ENCODE measurements around the gene ANKRD44.

The ANKRD44 gene

GRCh38 chr2:197208024-197208423, 102.6 kb downstream of the ANKRD44 start:
- H3K4me3 ChIP-seq (ENCODE audit: low read depth, low read length): no peak overlapping the region
- no peak for DNase-seq (ENCODE audit: low read depth)
- TF ChIP-seq CTCF (IDR thresholded peaks at IDR 0.05; ENCODE audit: control insufficient read depth, extremely low read depth, insufficient read depth): no peak

DNA sequence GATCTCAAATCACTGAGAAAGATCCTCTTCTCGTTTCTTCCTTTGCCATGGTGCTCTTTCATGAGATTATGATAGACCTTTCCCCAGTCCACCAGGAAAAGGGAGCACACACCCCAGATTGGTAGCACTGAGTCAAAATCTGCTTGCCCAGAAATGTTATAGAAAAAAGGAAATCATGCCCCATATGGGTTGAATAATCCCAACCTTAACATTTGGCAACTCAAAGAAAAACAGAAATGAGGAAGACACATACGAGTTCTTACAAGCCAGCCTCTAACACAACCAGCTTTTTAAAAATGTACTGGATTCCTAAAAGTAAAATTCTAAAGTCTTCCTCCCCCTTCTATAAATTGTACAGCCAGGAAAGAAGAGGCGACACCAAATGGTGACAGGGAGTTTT, 103.0 kb downstream of the ANKRD44 start:
- TF ChIP-seq CTCF (IDR thresholded peaks at IDR 0.05; ENCODE audit: control insufficient read depth, extremely low read depth, insufficient read depth): no peak
- DNase-seq (ENCODE audit: low read depth): no peak
- no peak overlapping the region for H3K4me3 ChIP-seq (ENCODE audit: low read depth, low read length)

- DNase-seq (ENCODE audit: low read depth): no peak
- no peak overlapping the region for H3K4me3 ChIP-seq (ENCODE audit: low read depth, low read length)
- no peak for TF ChIP-seq CTCF (IDR thresholded peaks at IDR 0.05; ENCODE audit: control insufficient read depth, extremely low read depth, insufficient read depth)
These were observed 103.5 kb downstream of the ANKRD44 start for GRCh38 chr2:197207106-197207505.

DNA sequence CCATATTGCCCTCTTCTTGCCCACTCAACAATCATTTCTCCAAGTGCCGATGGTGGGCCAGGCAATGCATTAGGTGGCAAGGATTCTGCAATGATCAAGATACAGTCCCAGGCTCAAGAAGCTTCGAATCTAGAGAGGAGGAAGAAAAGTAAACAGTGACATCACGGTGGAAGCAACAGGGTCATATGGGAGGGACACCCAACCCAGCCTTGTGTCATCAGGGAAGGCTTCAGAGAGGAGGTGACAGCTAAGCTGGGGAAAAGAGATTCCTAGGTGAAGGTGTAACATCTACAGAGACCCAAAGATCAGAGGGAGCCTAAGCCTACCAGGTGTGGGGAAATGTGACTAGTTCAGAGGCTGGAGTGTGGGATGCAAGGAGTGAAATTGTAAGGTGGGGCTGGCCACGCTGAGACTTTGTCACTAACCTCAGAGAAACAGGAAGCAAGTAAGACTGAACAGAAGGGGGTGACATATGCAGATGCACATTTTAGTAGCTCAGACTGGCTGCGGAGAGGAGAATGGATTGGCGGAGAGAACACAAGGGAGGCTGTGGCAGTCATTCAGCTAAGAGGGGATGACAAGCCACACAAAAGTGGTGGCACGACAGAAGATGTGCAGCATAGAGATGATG, 104.9 kb downstream of the ANKRD44 start:
- no peak overlapping the region for H3K4me3 ChIP-seq (ENCODE audit: low read depth, low read length)
- DNase-seq (ENCODE audit: low read depth): no peak
- TF ChIP-seq CTCF (IDR thresholded peaks at IDR 0.05; ENCODE audit: control insufficient read depth, extremely low read depth, insufficient read depth): no peak

DNA sequence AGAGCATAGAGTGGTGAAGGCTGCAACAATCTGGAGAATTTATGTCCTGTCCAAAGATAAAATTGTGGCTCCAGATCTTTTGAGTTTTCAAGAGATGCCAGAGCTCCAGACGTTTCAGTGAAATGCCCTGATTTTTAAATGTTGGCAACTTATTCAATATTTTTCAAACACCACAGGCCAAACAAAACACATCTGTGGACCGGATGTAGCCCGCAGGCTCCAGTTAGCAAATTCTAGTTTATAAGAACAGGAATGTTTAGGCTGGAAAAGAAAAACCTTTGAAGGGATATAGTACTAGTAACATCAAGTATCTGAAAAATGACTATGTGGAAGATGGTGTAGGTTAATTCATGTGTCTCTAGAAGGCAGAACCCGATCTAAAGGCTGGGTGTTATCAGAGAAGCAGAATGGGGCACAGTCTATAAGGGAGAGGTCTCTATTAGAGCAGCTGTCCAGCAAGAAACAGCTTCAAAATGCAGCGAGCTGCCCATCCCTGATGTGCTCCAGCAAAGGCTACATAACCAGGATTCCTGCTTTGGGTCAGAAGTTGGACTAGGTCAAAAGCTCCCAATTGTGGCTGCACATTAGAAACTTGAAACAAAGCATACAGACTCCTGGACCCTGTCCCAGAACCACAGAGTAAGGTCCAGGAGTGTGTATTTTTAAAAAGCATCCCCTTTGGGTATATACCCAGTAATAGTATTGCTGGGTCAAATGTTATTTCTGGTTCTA, 105.9 kb downstream of the ANKRD44 start:
- H3K4me3 ChIP-seq (ENCODE audit: low read depth, low read length): no peak overlapping the region
- no peak for DNase-seq (ENCODE audit: low read depth)
- TF ChIP-seq CTCF (IDR thresholded peaks at IDR 0.05; ENCODE audit: control insufficient read depth, extremely low read depth, insufficient read depth): no peak

DNA sequence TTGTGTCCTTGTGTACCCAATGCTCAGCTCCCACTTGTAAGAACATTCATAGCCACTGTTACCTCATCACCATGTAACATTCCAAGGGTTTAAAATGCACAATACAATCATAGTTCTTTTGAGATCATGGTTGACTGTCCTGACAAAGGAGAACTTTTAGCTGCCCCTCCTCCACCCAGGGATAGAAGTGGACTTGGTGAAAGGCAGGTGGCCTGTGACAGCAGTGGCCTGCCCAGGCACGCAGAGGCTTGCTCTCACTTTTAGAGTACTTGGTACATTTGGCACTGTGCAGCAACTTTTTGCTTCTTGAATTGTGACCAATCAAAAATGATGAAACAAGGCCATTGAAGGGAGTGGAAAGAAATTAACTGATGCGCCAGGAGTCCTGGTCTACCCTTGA, 108.7 kb downstream of the ANKRD44 start:
- TF ChIP-seq CTCF (IDR thresholded peaks at IDR 0.05; ENCODE audit: control insufficient read depth, extremely low read depth, insufficient read depth): no peak
- DNase-seq (ENCODE audit: low read depth): no peak
- H3K4me3 ChIP-seq (ENCODE audit: low read depth, low read length): no peak overlapping the region

DNA sequence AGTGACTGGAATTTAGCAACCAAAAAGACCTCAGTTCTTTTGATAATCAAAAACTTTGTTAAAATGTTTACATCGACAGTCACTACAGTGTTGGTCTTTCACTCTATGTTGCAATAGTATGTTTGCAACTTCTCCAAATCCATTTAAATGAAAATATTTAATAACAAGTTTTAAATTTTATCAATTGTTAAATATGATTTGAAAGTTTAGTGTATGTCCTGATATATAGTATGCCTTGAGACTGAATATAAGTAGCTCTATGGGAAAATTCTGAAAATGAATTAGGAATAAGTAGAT, 109.9 kb downstream of the ANKRD44 start:
- no peak for DNase-seq (ENCODE audit: low read depth)
- no peak for TF ChIP-seq CTCF (IDR thresholded peaks at IDR 0.05; ENCODE audit: control insufficient read depth, extremely low read depth, insufficient read depth)
- no peak overlapping the region for H3K4me3 ChIP-seq (ENCODE audit: low read depth, low read length)
